Astrocyte (in vitro differentiated cells and primary cell): ENCODE measurements around the gene ANAPC7.

Experiments used
- EZH2 ChIP-seq: IDR thresholded peaks from 2 replicates; pipeline ENCODE4 v1.6.1; 2012; ENCODE audit warnings: mild to moderate bottlenecking, low read length, inconsistent platforms; ENCODE audit not compliant: insufficient read depth
- TF ChIP-seq, protein P1 (sequence below): IDR thresholded peaks from 2 replicates; pipeline ENCODE4 v1.5.1; 2011; ENCODE audit warnings: low read depth, mild to moderate bottlenecking, inconsistent platforms, low read length, moderate library complexity; ENCODE audit not compliant: insufficient read depth

DNA sequence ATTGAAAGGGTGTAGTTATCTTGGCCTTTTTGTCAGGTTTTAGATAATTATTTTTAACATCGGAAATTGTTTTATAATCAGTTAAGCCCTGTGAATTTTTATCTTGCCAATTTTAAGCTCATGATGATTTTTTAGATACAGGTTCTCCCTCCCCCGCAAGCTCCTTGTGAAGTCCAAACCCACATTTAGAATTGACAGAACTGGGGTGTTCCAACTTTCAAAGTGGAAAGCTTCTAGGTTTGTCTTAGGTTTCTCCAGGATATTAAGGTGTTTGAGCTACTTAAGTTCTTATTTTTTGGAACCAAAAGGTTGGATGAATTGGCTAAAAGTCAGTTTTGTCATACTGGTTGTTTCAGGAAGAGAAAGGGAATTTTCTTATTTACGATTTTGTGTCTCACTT, 73.4 kb downstream of the ANAPC7 start:
- TF ChIP-seq, protein P1, sequence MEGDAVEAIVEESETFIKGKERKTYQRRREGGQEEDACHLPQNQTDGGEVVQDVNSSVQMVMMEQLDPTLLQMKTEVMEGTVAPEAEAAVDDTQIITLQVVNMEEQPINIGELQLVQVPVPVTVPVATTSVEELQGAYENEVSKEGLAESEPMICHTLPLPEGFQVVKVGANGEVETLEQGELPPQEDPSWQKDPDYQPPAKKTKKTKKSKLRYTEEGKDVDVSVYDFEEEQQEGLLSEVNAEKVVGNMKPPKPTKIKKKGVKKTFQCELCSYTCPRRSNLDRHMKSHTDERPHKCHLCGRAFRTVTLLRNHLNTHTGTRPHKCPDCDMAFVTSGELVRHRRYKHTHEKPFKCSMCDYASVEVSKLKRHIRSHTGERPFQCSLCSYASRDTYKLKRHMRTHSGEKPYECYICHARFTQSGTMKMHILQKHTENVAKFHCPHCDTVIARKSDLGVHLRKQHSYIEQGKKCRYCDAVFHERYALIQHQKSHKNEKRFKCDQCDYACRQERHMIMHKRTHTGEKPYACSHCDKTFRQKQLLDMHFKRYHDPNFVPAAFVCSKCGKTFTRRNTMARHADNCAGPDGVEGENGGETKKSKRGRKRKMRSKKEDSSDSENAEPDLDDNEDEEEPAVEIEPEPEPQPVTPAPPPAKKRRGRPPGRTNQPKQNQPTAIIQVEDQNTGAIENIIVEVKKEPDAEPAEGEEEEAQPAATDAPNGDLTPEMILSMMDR: no peak
- no peak for TF ChIP-seq EZH2
